ENCODE results near the gene MKRN2.
"Not testable (repeated sequence)": the region's sequence is repeated elsewhere in the genome, so short reads cannot be mapped to it uniquely, and the experiment has no call there.

The MKRN2 gene, protein sequence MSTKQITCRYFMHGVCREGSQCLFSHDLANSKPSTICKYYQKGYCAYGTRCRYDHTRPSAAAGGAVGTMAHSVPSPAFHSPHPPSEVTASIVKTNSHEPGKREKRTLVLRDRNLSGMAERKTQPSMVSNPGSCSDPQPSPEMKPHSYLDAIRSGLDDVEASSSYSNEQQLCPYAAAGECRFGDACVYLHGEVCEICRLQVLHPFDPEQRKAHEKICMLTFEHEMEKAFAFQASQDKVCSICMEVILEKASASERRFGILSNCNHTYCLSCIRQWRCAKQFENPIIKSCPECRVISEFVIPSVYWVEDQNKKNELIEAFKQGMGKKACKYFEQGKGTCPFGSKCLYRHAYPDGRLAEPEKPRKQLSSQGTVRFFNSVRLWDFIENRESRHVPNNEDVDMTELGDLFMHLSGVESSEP

DNA sequence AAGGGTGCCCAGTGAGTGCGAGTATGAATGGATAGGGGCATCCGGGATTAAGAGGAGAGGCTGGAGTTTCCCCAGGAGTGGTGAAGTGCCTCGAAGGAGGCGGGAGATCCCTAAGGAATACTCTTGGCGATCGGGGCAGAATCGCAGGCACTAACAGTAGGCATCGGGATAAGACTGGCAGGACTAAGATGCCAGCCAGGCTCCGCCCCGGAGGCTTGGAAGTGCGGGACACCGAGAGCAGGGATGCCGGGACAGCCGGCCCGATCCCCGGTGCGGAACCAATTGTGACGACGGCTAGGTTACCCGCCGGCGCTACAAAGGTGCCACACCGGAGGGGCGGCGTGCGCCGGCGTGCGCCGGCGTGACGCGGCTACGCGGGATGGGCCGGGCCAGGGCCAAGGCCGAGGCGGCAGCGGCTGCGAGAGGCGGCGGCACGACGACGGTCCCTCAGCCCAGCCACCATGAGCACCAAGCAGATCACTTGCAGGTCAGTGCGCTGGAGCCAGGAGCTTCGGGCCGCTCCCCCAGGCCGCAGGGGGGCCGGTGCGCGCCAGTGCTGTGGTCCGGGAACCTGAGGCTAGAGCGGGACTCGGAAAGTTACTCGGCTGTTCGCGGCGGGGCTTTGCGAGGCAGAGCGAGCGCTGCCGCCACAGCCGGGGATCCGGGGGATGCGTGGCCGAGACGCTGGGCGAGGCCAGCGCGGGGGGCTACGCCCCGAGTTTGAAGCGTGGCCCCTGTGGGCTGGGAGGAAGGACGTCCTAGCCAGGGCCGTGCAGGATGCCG is at the start of gene MKRN2:
Gene MKRN2, plus strand, starts transcription at position 398 of the 783 bp plus-strand sequence. Its CDS starts 64 bp downstream, at position 462.
- peak; percentile 87 for DNase-seq

DNA sequence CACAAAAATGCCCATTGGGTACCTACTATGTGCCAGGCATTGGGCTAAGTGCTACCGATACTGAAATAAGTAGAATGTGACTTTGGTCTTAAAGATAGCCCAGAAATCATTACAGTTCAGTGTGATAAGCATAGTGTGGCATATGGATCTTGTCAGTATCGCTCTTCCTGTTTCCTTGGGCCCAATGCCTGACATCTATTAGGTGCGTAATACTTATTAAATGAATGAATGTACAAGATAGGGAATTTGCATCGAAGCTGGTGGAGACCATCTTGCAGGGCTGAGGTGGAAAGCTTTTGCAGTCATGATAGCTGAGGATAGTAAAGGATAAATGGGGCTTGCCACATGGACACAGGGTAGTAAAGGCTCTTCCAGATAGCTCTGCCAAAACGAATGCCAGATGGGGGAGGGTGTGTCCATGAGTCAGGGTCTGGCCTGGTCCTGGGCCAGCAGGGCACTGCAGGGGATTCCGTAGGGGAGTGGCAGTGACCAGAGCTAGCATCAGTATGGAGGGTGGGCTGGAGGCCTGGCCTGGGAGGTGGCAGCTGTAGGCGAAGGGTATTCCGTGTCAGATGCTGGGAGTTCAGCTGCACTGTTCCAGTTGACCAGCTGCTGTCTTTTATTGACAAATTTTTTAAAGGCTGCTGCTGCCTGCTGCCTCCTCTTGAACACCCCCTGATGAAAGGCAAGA is 49.2 kb upstream of the MKRN2 start:
- peak; percentile 72 for DNase-seq

DNA sequence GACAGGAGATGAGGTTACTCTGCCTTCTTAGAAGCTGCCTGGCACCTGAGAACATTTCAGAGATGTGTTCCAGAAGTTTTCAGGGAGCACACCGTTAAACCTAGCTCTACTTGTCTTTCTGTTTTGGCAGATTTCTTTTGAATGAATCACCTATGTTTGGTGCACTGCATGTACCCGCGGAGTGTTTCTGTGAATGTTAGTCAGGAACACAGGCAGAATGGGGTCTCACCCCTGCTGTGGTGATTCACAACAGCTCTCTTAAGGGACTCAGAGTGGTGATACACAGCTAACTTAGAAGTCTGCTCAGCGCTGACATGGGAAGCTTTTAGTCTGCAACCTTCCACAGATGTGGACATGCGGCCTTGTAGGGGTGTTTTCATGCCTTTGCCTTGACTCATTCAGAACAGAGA is 48.6 kb upstream of the MKRN2 start:
- peak; percentile 98 for DNase-seq

DNA sequence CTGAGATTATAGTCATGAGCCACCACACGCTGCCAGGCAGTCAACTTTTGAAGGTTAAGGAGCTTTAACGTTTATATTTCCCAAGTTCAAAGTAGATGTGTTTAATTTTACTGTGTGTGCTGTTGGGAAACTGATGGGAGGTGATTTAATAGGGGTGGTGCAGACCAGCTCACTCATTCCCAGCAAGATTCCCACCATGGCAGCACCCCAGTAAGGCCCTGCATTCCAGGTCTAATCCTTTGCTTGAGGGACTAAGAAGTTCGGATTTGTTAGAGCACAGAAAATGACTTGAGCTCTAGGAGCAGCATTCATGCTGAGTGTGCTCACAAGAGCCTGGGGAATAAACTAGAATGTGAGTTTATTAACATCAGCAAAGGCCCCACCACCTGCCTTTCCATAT is 47.4 kb upstream of the MKRN2 start:
- DNase-seq, result no peak

DNA sequence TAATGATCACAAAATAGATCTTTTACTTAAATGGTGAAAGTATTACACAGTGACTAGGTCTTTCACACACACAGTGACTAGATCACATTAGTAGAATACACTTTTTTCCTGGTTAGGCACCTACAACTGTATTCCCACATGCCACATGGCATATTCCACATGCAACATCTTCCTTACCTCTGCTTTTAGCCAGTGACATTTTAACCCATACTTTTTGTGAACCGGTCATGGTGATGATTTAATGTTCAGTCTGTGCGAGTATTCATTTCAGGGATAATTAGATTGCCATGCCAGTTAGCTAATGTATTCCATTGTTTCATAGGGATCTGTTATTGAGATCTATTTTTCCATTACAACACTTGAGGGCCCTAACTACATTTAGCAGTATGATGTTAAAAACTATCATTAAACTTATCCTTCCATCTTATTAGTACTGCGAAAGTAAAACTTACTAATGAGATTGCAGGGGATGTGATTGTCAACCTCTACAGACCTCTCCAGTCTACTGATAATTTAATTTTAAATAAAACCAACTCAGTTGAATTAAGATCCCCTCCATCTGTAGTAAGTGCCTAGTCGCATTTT is 44.3 kb upstream of the MKRN2 start:
- no peak for DNase-seq

DNA sequence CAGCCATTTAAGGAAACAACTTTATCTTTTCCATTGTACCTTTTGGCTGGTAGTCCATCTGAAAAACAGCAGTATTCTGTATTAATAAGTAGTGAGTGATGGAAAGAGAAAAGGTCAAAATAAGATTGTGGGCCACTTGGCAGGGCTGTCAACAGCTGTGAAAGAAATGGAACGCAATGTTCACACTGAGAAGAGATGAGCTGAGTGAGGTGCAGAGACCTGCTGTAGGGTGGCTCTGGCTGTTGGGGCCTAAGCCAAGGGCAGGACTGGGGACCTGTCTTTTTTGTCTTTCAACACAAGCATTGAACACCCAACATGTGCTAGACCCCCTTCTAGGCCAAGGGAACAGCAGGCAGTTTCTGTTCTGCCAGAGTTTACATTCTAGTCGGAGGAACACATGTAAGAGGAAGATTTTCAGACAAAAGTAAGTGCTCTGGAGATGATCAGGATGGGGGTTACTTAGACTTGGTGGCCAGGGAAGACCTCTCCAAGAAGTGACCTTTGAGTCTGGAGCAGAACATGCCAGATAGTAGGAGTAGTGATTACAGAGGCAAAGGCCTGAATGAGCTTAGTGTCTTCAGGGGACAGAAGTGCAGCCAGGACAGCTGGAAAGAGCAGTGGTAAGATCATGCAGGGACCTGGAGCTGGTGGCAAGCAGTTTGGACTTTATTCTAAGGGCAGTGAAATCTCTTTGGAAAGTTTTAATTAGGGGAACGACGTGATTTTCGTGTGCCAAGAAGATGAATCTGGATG is 43.0 kb upstream of the MKRN2 start:
- no peak for DNase-seq

DNA sequence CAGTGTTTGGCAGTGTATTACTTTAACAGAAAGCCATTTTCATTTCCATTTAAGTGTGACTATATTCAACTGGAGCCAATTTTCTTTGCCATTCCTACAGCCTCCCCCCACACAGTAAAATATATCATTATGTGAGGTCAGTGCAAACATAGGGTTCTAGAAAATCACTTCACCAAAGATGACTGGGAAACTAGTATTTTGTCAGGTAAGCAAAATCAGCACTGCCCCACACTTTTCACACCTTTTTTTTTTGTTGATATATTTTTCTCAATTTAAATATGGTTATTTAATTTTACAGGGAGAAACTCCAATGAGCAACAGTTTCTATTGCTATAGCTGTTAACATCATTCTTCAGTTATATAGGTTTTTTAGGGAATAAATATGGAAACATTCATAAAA is 41.3 kb upstream of the MKRN2 start:
- DNase-seq, result no peak

DNA sequence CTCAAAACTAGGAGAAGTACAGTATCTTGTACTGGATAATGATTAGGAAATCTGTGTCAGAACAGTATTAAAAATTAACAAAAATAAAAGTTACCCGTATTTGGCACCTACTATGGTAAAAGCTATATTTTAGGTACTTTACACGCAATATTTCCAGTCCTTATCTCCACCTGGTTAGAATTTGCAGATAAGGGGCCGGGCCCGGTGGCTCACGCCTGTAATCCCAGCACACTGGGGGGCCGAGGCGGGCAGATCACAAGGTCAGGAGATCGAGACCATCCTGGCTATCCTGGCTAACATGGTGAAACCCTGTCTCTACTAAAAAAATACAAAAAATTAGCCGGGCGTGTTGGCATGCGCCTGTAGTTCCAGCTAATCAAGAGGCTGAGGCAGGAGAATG is 40.0 kb upstream of the MKRN2 start:
- DNase-seq, result no peak

DNA sequence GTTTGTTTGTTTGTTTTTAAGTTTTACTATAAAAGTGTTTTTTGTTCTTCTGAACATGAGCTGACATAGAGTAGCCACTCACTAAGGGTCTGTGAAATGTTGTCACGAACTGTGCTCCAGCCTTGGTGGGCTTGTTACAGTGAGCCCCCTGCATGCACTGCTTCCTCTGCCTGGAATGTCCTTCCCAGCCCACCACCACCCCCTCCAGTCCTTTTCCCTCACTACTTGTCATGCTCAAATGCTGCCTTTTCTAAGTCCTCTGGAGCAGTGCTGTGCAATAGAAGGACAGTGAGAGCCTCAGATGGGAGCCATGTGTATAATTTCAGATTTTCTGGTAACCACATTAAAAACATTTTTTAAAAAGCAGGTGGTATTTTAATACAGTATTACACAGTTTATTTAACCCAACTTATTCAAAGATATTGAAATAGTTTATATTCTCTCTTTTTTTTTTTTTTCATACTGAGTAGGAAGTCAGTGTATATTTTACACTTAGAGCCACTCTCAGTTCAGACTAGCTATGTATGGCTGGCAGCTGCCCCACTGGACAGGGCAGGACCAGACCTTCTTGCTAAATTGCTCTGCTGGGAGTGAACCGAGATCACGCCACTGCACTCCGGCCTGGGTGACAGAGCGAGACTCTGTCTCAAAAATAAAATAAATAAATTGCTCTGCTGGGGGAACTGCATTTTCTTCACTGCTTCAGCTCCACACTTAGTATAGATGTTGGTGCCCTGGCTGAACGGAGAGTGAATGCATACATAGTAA is 38.4 kb upstream of the MKRN2 start:
- no peak for DNase-seq

DNA sequence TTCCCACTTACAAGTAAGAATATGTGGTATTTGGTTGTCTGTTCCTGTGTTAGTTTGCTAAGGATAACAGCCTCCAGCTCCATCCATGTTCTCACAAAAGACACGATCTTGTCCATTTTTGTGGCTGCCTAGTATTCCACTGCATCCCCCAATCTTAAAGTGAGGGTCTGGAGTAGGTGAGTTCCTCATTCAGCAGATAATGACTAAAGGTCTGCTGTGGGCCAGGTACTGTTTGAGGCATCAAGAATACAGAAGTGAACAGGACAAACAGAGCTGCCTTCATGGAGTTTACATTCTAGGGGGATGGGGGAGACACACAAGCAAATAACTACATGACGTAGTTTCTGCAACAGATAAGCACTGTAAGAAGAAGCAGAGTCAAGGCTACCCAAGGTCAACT is 35.9 kb upstream of the MKRN2 start:
- DNase-seq, result no peak

DNA sequence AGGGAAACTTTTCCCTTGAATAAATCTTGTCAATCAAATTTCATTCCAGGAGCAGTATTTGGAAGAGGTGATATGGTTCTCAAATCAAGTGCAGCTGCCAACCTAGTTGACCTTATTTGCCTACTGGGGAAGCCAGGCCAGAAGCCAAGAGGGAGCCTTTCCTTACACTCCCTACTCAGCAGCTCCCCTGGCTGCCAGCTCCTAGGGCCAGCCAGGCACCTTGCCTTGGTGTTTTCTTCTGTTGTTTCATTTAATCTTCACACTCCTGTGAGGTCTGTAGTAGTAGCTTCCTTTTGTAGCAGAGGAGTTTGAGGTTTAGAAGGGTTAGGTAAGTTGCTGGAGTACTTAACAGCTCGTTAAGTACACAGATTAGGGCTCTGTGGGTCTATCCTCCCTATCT is 34.2 kb upstream of the MKRN2 start:
- no peak for DNase-seq

DNA sequence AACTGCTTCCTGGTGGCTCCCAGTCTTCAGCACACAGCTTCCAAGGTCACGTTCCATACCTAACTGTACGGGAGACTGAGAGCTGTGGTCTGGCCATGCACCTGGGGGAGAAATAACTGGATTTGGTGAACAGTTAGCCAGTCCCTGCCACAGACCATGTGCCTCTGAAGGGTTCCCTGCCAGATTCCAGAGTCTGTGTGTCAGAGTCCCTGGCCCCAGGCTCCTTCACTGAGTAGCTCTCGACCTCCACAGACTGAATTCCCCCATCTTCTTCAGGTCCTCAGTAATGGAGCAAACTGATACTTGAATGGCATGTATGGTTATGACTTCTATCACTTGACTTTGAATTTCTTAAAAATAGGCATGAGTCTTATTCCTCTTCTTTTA is 29.1 kb upstream of the MKRN2 start:
- DNase-seq, result no peak

DNA sequence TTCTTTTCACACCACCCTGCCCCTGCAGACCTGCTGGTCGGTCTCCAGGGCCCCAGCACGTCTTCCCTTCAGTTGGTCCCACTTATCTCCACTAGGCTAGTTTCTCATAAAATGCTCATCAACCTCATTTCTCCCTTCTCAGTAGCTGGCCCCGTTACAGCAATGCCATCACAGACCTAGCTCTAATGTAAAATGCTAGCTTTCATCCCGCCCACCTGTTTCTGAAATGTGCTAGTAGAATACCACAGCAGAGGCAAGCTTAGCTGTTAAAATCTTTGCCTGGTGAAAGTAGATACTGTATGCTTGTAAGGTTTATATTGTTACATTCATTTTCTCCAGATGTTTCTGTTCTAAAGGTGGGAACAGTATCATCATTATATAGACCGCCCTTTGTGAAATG is 24.7 kb upstream of the MKRN2 start:
- no peak for DNase-seq

DNA sequence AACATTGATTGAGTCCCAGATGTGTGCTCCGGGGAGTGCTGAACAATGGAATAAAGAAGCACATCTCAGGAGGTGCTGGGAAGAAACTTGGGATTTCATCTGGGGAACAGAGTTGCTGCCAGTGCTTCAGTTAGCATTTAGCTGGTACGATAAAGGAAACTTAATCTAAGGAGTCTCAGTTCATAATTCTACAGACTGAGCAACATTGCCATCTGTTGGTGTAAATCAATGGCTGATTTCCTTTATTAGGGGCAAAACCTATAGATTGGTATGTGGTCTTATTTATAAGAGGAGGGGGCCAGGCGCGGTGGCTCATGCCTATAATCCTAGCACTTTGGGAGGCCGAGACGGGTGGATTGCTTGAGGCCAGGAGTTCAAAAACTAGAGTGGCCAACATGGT is 20.5 kb upstream of the MKRN2 start:
- no peak for DNase-seq

DNA sequence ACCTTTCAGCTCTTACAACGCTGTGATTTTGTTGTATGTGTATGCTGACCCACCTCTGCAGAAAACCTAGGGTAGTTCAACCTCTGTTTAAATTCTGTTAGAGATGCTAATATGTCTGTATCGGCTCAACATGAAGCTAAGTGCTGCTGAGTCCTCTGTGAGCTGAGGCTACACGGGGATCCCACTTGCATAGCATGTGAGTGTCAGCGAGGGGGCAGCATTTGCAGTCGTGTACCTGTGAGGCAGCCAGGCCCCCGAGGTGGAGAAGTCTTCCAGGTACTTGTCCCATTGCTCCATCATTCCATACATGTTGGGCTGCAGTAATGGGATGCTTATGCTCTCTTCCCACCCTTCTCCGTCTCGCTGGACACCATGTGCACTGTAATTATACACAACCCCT is 15.3 kb upstream of the MKRN2 start:
- DNase-seq, result peak; percentile 5

DNA sequence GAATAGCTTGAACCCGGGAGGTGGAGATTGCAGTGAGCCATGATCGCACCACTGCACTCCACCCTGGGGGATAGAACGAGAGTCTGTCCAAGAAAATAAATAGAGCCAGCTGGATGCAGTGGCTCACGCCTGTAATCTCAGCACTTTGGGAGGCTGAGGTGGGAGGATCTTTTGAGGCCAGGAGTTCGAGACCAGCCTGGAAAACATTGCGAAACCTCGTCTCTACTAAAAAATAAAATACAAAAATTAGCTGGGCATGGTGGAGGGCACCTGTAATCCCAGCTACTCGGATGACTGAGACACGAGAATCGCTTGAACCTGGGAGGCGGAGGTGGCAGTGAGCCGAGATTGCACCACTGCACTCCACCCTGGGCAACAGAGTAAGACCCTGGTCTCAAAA is 13.4 kb upstream of the MKRN2 start:
- DNase-seq, result not testable (repeated sequence)

DNA sequence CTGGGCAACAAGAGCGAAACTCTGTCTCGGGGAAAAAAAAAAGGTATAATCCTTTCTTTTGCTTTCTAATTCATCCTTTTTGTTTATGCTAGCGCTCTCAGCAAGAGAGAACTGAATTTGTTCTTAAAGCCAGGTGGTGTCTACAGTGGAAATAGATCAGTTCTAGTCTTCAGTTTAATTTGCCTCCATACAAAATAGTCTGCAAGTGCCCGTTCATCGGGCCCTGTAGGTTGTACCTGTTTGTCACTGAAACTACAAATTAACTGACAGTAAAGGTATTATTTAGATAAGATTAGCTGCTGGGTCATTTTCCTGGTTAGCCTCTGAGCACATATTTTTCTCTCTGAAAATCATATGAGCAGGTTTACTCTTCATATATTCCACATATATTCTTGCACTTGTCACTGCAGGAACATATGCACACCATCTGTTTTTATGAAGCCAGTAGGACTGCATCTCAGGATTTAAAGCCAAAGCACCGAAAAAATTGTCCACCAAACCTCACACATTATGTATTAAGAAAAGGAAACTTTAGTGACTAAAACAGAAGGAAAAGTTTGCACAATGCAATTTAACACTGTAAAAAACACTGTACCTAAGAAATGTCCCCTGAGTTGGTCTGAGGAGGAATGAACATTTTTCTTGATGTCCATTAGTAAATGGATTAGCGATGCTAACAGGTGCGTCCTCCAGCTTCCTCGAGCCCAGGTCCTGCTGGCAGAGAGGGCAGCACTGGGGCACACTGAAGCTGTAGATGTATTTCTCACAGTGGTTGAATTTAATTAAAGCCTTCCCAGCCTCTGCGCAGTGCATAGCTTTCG is 12.0 kb upstream of the MKRN2 start:
- no peak for DNase-seq

DNA sequence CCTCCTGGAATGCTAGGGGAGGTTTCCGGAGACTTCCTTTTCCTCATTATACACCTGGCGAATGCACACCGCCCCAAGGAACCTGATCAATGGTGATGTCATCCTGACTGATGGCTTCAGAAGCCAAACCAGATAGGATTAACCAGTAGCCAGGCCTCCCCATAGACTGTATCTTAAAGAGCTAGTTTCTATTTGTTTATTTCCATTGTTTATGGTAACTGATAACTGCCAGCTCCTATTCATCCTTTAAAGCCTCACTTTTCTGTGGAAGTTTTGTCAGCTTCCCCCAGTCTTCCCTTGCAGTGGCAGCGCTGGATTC is 11.5 kb upstream of the MKRN2 start, which contains the start of gene MKRN2OS:
Gene MKRN2OS, minus strand, starts transcription at position 27 of the 319 bp plus-strand sequence. CDS start 35 bp downstream, outside the sequence.
- no peak for DNase-seq

DNA sequence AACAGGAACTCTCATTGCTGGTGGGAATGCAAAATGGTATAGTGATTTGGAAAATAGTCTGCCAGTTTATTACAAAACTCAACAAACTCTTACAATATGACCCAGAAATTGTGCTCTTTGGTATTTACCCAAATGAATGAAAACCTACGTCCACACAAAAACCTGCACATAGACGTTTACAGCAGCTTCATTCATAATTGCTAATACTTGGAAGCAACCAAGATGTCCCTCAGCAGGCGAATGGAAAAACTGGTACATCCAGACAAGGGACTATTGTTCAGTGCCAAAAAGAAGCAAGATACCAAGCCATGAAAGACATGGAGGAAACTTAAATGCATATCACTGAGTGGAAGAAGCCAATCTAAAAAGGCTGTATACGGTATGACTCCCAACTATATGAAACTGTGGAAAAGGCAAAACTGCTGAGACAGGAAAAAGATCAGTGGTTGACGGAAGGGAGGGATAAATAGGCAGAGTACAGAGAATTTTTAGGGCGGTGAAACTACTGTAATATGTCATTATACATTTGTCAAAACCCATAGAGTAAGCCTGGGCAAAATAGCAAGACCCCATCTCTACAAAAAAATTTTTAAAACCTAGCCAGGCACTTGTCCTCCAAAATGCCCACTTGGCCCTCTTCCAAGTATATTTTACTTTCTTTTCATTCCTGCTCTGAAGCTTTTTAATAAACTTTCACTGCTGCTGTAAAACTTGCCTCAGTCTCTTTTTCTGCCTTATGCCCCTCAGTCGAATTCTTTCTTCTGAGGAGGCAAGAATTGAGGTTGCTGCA is 6.7 kb upstream of the MKRN2 start:
- DNase-seq, result no peak

DNA sequence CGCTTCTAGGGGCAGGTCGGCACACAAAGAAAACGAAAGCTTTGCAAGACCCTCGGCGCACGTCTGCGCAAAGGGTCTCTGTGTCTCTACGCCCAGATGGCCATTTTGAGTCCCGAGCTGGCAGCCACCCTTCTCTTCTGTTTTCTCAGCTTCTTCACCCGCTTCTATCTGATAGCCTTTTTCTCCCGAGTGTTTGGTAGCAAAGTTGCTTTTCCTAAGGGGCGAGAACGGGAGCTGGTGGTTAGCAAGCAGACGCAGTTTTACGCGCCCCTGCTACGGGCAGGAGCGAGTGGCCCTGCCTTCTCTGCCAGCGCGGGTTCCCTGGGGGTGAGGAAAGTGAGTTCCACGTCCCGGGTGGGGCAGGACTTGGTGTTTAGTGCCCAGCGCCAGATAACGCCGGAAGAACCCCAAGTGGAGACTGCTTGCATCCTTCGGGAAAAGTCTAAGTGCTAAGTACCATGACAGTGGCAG is 2.9 kb upstream of the MKRN2 start:
- peak; percentile 46 for DNase-seq
